ENCODE data around the gene TRIM36. TPM values are rescaled to one million over a fixed set of nuclear protein-coding genes. Genes with fewer than 3 reads are reported as not detected.

TRIM36 gene, protein sequence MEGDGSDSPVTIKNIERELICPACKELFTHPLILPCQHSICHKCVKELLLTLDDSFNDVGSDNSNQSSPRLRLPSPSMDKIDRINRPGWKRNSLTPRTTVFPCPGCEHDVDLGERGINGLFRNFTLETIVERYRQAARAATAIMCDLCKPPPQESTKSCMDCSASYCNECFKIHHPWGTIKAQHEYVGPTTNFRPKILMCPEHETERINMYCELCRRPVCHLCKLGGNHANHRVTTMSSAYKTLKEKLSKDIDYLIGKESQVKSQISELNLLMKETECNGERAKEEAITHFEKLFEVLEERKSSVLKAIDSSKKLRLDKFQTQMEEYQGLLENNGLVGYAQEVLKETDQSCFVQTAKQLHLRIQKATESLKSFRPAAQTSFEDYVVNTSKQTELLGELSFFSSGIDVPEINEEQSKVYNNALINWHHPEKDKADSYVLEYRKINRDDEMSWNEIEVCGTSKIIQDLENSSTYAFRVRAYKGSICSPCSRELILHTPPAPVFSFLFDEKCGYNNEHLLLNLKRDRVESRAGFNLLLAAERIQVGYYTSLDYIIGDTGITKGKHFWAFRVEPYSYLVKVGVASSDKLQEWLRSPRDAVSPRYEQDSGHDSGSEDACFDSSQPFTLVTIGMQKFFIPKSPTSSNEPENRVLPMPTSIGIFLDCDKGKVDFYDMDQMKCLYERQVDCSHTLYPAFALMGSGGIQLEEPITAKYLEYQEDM
- polyA plus RNA-seq = under 1 TPM; 0.45 to 0.64 (median 0.56) TPM

DNA sequence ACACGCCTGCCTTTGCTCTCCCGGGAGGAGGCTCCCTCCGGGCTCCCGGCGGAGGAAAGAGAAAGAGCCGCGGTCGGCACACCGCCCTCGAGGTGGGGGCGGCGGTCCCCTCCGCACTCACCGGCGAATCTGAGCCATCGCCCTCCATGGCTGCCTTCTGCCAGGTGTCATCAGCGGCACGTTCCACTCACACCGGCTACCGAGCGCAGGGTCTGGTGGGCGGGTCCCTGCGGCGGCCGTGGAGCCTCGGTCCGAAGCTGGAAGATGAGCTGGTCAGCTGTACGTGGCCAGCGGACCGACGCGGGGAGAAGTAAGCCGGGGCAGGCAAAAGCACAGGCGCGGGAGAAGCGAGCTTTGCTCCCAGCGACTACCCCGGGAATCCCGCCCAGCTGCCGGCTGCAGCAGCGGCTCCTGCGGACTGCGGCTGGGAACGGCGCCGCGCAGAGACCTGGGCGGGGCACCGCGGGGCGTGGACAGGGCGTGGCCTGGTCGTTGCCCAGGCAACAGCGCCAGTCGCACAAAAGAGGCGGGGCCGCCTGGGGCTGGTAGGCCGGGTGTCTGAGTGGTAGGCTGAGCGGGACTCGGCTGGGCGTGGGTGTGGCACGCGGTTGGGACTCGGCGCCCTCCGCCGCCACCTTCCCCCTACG lies at the start of gene TRIM36:
Gene TRIM36, minus strand, starts transcription at position 422 of the 647 bp plus-strand sequence. Its CDS starts 274 bp downstream, at position 148.
- no peak within 1 kb of the TSS for H3K27ac ChIP-seq (ENCODE audit: low read depth, low read length)
- 0 to 1% (median 1%) methylated on average over 53 to 68 of the region's 68 CpGs for WGBS, 3 donors

DNA sequence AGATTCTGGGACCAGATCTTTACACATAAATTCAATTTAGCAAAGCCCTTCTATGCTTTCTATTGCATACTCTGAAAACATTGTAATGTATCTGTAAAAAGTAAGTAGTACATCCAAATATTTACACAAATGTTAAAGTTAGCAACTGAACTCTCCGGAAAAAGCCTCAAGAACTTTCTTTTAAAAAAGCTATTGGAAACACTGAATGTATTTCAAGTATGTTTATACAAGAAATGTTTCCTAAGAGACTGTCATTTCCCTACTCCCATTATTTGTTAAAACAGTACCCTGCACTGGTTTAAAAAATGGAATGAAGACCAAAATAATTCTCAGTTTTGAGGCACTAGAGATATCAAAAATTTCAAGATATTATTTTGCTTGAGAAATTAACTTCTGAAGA lies 44.8 kb upstream of the TRIM36 start:
- 36 to 80% (median 76%) methylated on average over 1 of the region's 1 CpG for WGBS, 3 donors
- H3K27ac ChIP-seq (ENCODE audit: low read depth, low read length) = no peak overlapping the region

DNA sequence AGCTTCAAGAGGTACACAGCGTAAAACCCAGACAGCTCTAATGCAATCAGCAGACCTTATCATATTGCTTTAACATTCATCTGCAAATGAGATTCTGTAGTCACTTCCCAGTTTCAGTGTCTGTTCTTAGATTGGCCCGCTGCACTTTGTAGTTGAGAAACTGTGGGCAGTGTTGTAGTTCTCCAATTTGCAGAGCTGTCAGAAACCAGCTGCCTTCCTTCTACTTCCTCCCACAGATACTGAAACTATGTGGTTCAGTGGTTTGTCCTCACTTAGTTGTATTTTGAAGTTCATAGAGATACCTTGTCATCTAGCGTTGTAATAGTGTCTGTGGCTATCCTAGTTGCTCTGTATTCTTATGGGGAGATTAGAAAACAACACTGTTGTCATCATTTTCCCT lies 39.6 kb upstream of the TRIM36 start:
- WGBS, 3 donors = 33 to 61% (median 44%) methylated on average over 3 of the region's 3 CpGs
- H3K27ac ChIP-seq (ENCODE audit: low read depth, low read length) = no peak overlapping the region

DNA sequence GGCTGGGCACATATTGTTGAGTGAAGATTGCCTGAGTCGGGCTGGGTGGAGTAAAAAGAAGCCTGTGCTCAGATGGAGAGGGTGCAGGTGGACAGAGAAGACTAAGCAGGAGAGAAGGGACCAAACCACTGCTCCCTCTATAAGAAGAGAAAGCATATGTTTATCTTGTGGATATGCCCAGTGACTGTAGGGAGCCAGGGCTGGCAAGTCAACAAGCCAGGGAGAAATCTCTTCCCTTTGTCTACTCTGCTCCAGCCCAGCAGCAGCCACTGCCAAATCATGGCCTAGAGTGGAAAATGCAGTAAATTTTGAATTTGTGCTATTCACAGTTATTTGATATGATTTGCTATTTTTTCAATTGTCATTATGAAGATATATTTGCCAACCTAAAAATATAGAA lies 33.2 kb upstream of the TRIM36 start:
- no peak overlapping the region for H3K27ac ChIP-seq (ENCODE audit: low read depth, low read length)
- WGBS, 3 donors = 90 to 100% (median 91%) methylated on average over 1 of the region's 1 CpG

DNA sequence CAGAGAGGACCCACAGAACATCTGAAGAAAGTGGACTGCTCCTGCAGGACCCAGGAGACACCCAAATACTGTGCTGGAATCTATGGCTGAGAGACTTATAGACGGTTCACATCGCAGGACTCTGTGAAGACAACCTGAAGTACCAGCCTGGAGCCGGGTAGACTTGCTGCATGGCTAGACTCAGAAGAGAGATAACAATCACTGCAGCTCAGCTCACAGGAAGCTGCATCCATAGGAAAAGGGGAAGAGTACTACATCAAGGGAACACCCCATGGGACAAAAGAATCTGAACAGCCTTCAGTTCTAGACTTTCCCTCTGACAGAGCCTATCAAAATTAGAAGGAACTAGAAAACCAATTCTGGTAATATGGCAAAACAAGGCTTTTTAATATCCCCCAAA lies 26.5 kb upstream of the TRIM36 start:
- H3K27ac ChIP-seq (ENCODE audit: low read depth, low read length) = no peak overlapping the region
- WGBS, 3 donors = 81 to 90% (median 84%) methylated on average over 3 of the region's 3 CpGs

DNA sequence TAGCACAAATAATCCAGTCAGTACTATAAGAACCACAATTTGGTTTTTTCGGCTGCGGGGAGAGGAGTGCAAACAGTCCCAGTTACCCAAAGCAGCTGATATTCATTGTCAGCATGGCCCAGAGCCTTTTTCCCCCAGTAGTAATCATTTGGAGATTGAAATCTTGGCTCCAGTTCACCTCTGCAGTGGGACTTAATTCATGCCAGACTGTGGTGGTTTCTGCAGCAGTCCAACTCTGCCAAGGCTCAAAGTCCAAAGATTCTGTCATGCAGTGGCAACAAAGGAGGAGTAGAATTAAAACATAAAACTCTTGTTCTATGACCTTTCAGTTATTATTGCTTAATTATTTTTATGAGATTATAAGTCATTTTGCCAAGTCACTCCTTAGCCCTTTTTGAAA lies 25.0 kb upstream of the TRIM36 start:
- no peak overlapping the region for H3K27ac ChIP-seq (ENCODE audit: low read depth, low read length)
- 26 to 86% (median 74%) methylated on average over 2 of the region's 2 CpGs for WGBS, 3 donors

DNA sequence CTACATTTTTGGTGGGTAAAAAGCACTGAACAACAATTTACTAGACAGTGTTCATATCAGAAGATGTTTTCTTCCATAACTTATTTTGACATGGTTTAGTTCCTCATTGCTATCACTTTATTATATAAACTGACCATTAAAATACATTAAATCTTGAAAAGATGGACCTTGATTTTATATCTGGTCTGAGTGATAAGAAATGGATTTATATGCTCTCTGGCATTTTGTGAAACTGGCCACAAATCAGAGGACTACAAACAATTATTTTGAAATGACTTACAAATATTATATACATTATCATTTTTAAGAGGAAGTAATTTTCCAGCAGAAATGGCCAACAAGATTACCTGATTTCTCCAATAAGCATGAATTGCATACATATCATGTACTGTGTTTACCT lies 23.6 kb upstream of the TRIM36 start:
- no peak overlapping the region for H3K27ac ChIP-seq (ENCODE audit: low read depth, low read length)

DNA sequence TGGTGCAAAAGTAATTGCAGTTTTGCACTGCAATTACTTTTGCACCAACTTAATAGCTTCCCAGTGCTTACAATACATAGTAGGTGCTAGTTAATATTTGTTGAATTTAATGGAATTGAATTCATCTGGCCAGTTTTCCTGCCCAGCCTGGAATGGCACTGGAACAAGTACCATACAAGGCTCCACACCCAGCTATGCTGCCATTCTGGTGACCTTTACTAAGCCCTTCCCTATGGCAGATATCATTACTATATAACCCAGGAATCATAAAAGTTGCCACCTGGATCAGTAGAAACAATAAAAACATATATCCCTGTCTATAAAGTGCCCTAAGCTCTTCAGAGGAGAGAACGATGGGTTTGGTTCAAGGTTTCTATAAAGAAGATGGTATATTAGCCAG lies 22.4 kb upstream of the TRIM36 start:
- 92 to 97% (median 95%) methylated on average over 1 of the region's 1 CpG for WGBS, 3 donors
- H3K27ac ChIP-seq (ENCODE audit: low read depth, low read length) = no peak overlapping the region

DNA sequence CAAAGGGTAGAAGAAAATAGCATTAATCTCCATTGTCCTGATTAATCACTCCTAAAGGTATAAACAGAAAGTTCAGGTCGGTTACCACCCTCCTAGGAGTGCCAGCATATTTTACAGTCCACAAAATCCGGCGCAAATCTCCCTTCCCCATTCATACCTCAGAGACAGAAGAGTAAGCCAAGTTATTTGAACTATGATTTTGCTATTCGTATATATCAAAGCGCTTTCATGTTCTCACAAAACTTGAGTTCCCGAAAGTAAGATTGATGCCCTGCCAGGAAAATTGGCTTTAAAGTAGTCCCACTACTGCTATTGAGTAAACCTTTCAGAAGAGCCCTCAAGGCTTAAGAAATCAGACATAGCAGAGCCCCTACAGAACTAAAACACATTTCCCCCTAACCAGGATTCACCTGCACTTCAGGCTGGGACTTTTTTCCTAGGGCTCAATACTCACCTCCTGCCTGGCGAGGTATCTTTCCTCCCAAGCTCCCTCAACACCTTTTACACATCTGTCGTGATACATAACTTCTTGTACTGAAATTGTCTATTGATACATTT lies 21.8 kb upstream of the TRIM36 start:
- 59 to 72% (median 68%) methylated on average over 8 of the region's 8 CpGs for WGBS, 3 donors
- H3K27ac ChIP-seq (ENCODE audit: low read depth, low read length) = no peak overlapping the region

DNA sequence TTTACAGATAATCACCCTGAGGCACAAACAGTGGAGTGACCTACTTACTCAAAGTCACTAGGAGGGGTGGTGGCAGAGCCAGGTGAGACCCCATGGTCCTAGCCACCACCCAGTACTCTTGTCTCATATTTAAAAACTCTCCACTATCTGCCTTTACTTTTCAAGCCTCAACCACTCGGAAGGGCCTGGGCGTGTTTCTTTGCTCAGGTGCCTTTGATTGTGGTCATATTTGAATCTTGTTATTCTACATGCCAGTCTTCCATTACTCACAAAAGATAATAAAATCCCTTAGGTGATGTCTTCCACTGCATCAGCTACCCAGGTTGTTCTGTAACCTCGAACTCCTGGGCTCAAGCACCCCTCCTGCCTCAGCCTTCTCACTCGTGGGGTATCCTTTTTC lies 20.7 kb upstream of the TRIM36 start:
- 76 to 85% (median 85%) methylated on average over 4 of the region's 4 CpGs for WGBS, 3 donors
- no peak overlapping the region for H3K27ac ChIP-seq (ENCODE audit: low read depth, low read length)

DNA sequence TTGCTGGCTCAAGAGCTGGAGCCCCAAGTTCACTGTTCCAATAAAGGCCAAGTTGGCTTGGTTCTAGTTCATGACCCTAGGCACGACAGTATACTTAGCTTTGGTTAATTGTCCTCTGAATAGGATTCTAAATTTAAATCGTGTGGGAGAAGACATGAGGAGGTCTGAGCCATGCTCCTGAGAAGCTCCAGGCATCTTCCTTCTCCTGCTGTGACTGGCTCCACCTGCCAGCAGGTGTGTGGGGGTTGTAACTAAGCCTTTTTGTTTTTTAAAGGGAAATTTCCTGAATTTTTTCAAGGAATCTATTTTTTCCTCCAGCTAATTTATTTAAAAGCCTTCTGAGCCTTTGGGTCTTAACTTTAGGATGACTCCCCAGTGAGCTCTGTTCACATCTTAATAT lies 20.2 kb upstream of the TRIM36 start:
- 37 to 60% (median 46%) methylated on average over 2 of the region's 2 CpGs for WGBS, 3 donors
- no peak overlapping the region for H3K27ac ChIP-seq (ENCODE audit: low read depth, low read length)

DNA sequence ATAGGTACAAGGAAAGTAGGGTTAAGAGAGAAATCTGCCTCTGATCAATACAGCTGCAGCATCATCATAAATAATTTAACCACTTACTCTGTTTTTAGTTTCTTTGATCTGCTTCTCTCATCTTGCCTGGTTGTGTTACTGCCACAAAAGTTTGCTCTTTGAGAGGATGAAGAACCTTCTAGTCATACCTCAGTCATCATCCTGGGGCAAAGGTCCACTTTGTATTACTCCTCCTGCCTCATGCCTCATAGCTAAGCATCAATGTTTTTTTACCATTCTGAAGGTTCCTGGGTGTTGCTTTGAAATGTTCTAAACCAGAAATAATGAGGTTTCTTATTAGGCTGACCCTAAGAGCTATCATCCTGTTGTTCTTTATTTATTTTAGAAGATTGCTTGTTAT lies 17.1 kb upstream of the TRIM36 start:
- H3K27ac ChIP-seq (ENCODE audit: low read depth, low read length) = no peak overlapping the region

DNA sequence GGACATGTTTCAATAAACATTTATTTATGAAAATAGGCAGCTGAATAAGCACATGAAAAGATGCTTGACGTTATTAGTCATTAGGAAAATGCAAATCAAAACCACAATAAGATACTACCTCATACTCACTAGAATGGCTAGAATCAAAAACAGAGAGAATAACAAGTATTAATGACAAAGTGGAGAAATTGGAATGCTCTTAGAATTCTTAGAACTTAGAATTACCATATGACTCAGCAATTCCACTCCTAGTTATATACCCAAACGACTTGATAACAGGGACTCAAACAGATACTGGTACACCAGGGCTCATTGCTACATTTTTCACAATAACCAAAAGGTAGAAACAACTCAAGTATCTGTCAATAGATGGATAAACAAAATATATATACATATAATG lies 15.1 kb upstream of the TRIM36 start:
- no peak overlapping the region for H3K27ac ChIP-seq (ENCODE audit: low read depth, low read length)
- WGBS, 3 donors = 73 to 82% (median 76%) methylated on average over 2 of the region's 2 CpGs

DNA sequence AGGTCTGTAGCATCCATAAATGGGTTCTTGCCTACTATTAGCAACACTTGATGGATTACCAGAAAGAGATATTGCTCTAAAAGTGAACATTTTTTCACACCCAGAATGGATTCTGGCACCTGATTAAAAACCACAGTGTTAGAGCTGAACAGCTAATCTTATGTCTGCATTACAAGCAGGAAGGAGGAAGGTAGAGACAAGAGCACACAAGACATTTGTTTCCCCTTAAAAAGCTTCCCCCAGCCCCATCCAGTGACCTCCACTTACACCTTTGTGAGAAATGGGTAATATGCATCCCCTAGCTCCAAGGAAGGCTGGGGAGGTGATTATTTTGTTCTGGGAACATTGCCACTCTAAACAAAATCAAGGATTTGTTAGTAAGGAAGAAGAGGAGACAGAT lies 12.0 kb upstream of the TRIM36 start:
- H3K27ac ChIP-seq (ENCODE audit: low read depth, low read length) = no peak overlapping the region

DNA sequence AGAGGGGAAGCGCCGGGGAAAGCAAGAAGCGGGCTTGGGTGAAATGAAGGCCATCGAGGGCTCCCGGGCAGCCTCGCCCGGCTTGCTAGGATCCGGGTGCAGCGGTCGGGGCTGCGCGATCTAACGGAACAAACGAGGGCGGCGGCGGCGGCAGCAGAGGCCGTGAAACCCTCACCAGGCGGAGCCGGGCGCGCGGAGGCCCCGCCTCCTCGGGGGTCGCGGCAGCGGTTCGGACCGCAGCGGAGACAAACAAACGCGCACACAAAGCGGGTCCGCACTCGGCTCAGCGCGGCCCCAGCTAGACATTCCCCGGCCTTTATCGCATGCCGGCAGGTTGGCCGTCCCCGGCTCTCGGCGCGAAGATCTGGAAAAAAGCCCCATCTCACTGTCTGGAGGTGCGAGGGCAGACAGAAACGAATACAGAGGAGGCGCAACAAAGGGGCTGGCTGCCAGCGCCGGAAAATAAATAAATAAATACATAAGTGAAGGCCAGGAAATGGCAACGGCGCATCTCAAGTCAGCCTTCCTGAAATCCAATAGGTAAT lies 10.5 kb upstream of the TRIM36 start:
- 1 to 2% (median 1%) methylated on average over 54 of the region's 54 CpGs for WGBS, 3 donors
- no peak overlapping the region for H3K27ac ChIP-seq (ENCODE audit: low read depth, low read length)

DNA sequence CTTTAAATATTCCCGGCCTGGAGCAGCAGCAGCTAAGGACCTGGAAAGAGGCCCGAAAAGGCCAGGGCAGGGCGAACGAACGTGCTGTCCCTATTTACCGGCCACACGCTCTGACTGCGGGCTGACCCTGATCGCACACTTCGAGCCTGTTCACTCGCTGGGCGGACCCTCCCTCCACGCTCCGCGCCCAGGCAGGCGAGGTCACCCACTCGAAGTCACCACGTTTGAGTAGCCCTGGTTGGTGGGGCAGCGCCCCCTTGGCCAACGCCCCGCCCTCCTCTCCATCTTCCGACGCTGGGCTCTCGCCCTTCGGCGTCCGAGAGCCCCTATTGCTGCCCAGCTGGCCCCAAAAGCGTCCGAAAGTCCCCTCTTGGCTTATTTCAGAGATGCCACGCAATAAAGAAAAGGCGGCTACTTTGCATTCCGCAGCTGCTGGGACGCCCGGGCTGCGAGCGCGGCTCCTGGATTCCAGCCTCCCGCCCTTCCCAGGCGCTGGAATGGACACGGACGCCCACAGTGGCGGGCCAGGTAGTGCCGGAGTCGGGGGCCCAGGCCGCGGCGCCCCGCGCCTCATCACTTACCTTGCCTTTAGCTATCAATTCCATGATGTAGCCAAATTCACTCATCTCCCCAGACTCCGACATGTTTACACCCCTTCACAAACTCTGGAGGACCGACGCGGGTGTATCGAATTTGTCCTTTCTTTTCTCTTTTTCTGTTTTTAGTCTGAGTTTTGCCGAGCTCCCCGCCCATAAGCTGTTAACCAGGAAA lies 9.9 kb upstream of the TRIM36 start:
- WGBS, 3 donors = 0 to 3% (median 3%) methylated on average over 47 to 56 of the region's 56 CpGs
- no peak overlapping the region for H3K27ac ChIP-seq (ENCODE audit: low read depth, low read length)

DNA sequence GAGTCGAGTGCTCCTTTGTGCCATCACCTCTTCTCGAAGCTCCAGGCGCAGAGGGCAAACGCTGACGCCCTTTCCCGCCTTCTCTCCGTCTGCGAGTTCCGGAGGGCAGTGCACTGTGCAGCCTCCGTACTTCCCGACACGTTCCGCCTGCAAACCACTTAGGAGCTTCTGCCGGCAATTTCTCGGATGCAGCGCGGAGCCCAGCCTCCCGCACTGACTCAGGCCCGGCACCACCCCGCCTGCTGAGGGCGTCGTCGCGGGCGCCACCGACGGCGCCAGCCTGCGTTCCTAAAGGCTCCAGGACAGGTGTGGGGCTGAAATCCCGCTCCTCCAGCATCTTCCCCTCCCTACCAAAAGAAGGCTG lies 9.3 kb upstream of the TRIM36 start:
- WGBS, 3 donors = 26 to 44% (median 30%) methylated on average over 30 of the region's 30 CpGs
- no peak overlapping the region for H3K27ac ChIP-seq (ENCODE audit: low read depth, low read length)

DNA sequence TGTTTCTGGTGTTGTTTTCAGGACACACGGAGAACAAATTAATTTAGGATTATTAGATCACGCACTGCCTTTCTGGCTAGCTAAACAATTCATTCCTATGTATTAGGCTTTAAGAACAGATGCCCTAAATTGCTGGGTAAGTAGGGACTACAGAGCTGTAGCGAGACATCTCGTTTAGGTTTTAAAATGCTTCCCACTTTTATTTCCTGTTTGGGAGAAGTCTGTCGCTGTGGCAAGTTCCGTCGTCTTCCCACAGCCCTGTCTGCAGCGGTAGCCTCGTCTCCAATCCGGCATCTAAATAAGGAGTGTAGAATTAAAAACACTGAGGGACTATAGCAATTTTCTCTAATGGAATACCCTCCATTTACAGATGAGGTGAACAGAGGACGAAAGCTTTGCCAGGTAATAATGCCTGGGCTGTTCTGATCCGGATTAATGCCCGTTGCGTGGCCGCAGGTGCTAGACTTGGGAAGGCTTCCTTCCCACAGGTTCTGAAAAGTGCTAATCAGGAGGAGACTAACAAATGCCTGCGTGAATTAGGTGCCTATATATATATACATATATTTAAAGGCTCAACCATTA lies 1.3 kb upstream of the TRIM36 start:
- WGBS, 3 donors = 15 to 19% (median 18%) methylated on average over 16 of the region's 16 CpGs

More for the DNA sequence above, 1.3 kb upstream of the TRIM36 start:
- no peak overlapping the region for H3K27ac ChIP-seq (ENCODE audit: low read depth, low read length)
